ENCODE measurements around the gene DMRTC2. TPM values are rescaled to one million over a fixed set of nuclear protein-coding genes. Genes with fewer than 3 reads are reported as not detected.

The DMRTC2 gene
- total RNA-seq (not detected), polyA plus RNA-seq (ENCODE audit: insufficient read depth, low read depth, low replicate concordance) (not detected)
- long read RNA-seq, donor 1, result 0 reads
- long read RNA-seq, donor 2, result 0 reads
- long read RNA-seq, donor 3, result 0 reads
- long read RNA-seq, donor 4, result 0 reads
- long read RNA-seq, donor 5, result 0 reads
- long read RNA-seq, donor 6, result 0 reads
- long read RNA-seq, donor 7, result 0 reads
- long read RNA-seq, donor 8, result 0 reads
- long read RNA-seq, donor 9, result 0 reads
- long read RNA-seq, donor 10, result 0 reads

- TF ChIP-seq CTCF (IDR thresholded peaks at IDR 0.05; ENCODE audit: borderline replicate concordance, extremely low read depth, insufficient read depth), result no peak
- Histone ChIP-seq H3K4me3 (ENCODE audit: low read length in 3 of 3) (no peak within 1 kb of the TSS), H3K9me3 (ENCODE audit: control insufficient read depth in 2 of 3, insufficient read depth in 1 of 3, low read length in 3 of 3) (no peaks in the 10 kb centered on the region), H3K27ac (ENCODE audit: low read depth in 2 of 2, low read length in 2 of 2) (no peak within 1 kb of the TSS), H3K4me1 (ENCODE audit: control insufficient read depth in 2 of 3, insufficient read depth in 2 of 3, low read depth in 1 of 3, low read length in 3 of 3) (no peaks in the 10 kb centered on the region), H3K9ac (ENCODE audit: low read length in 3 of 3) (no peak within 1 kb of the TSS), H3K27me3 (ENCODE audit: control insufficient read depth, insufficient read depth, low read length) (no peaks in the 10 kb centered on the region), H3K36me3 (ENCODE audit: control insufficient read depth in 2 of 3, insufficient read depth in 3 of 3, low read length in 3 of 3) (no peaks in the 10 kb centered on the region)
- intact Hi-C loops (cut with DNase I), result no loop called here
- DNase-seq, result no peak
- no peak for FAIRE-seq
Observed at GRCh38 chr19:41845001-41845050, at the start of gene DMRTC2. Gene DMRTC2 (plus strand): TSS chr19:41845042. CDS start chr19:41847429, 2,387 bp downstream.

- no peak within 1 kb of the TSS for H3K27ac ChIP-seq (ENCODE audit: low read depth in 2 of 2, low read length in 2 of 2)
- DNase-seq (no peak), FAIRE-seq (no peak)
- no peaks in the 10 kb centered on the region for H3K9me3 ChIP-seq (ENCODE audit: control insufficient read depth in 2 of 3, insufficient read depth in 1 of 3, low read length in 3 of 3)
- intact Hi-C loops (cut with DNase I), result no loop called here
- H3K9ac ChIP-seq (ENCODE audit: low read length in 3 of 3), result no peak within 1 kb of the TSS
- H3K36me3 ChIP-seq (ENCODE audit: control insufficient read depth in 2 of 3, insufficient read depth in 3 of 3, low read length in 3 of 3), result no peaks in the 10 kb centered on the region
- no peaks in the 10 kb centered on the region for H3K27me3 ChIP-seq (ENCODE audit: control insufficient read depth, insufficient read depth, low read length)
- no peak for TF ChIP-seq CTCF (IDR thresholded peaks at IDR 0.05; ENCODE audit: borderline replicate concordance, extremely low read depth, insufficient read depth)
- no peaks in the 10 kb centered on the region for H3K4me1 ChIP-seq (ENCODE audit: control insufficient read depth in 2 of 3, insufficient read depth in 2 of 3, low read depth in 1 of 3, low read length in 3 of 3)
- no peak within 1 kb of the TSS for H3K4me3 ChIP-seq (ENCODE audit: low read length in 3 of 3)
Observed at GRCh38 chr19:41796362-41796761, 48.5 kb upstream of the DMRTC2 start, which contains the start of gene CEACAM3. Gene CEACAM3 (plus strand): TSS chr19:41796587. CDS start chr19:41796678, 91 bp downstream.

GRCh38 chr19:41796901-41797300 is 47.9 kb upstream of the DMRTC2 start:
- Histone ChIP-seq H3K27ac (ENCODE audit: low read depth in 2 of 2, low read length in 2 of 2) (no peak overlapping the region), H3K27me3 (ENCODE audit: control insufficient read depth, insufficient read depth, low read length) (no peaks in the 10 kb centered on the region), H3K4me3 (ENCODE audit: low read length in 3 of 3) (no peak overlapping the region), H3K36me3 (ENCODE audit: control insufficient read depth in 2 of 3, insufficient read depth in 3 of 3, low read length in 3 of 3) (no peaks in the 10 kb centered on the region), H3K4me1 (ENCODE audit: control insufficient read depth in 2 of 3, insufficient read depth in 2 of 3, low read depth in 1 of 3, low read length in 3 of 3) (no peaks in the 10 kb centered on the region), H3K9ac (ENCODE audit: low read length in 3 of 3) (no peak overlapping the region), H3K9me3 (ENCODE audit: control insufficient read depth in 2 of 3, insufficient read depth in 1 of 3, low read length in 3 of 3) (peaks cover 0 to 3% (median 0%) of the 10 kb centered on the region in 3 donors)
- no peak for FAIRE-seq
- no peak for DNase-seq
- intact Hi-C loops (cut with DNase I), result no loop called here
- TF ChIP-seq CTCF (IDR thresholded peaks at IDR 0.05; ENCODE audit: borderline replicate concordance, extremely low read depth, insufficient read depth), result no peak

GRCh38 chr19:41799444-41800000 is 45.3 kb upstream of the DMRTC2 start:
- no peak overlapping the region for H3K27ac ChIP-seq (ENCODE audit: low read depth in 2 of 2, low read length in 2 of 2)
- no peak for TF ChIP-seq CTCF (IDR thresholded peaks at IDR 0.05; ENCODE audit: borderline replicate concordance, extremely low read depth, insufficient read depth)
- no peaks in the 10 kb centered on the region for H3K36me3 ChIP-seq (ENCODE audit: control insufficient read depth in 2 of 3, insufficient read depth in 3 of 3, low read length in 3 of 3)
- H3K4me1 ChIP-seq (ENCODE audit: control insufficient read depth in 2 of 3, insufficient read depth in 2 of 3, low read depth in 1 of 3, low read length in 3 of 3), result no peaks in the 10 kb centered on the region
- intact Hi-C loops (cut with DNase I), result no loop called here
- no peak for FAIRE-seq
- peaks cover 0 to 3% (median 0%) of the 10 kb centered on the region in 3 donors for H3K9me3 ChIP-seq (ENCODE audit: control insufficient read depth in 2 of 3, insufficient read depth in 1 of 3, low read length in 3 of 3)
- no peak overlapping the region for H3K9ac ChIP-seq (ENCODE audit: low read length in 3 of 3)
- peak; percentile 52 to 79 (median 77) for DNase-seq
- H3K4me3 ChIP-seq (ENCODE audit: low read length in 3 of 3), result no peak overlapping the region
- no peaks in the 10 kb centered on the region for H3K27me3 ChIP-seq (ENCODE audit: control insufficient read depth, insufficient read depth, low read length)
